Keratinocyte (primary cell): ENCODE data around the gene UBXN2A. TPM values are rescaled to one million over a fixed set of nuclear protein-coding genes. Genes with fewer than 3 reads are reported as not detected.

Source experiments
- DNase-seq: peaks from one replicate; pipeline ENCODE4 v3.0.0-alpha.2; 2011; ENCODE audit warnings: low read depth, missing footprints, low spot score
- FAIRE-seq: peaks from 2 replicates; lab custom pipeline; 2011; peaks lifted over from hg19 to GRCh38; lab: Jason Lieb, UNC
- H2AFZ ChIP-seq: 2 replicates; pipeline ENCODE4 v1.6.0; 2012; ENCODE audit warnings: low read length, control low read depth, inconsistent platforms; ENCODE audit not compliant: control insufficient read depth
- H3K27ac ChIP-seq: 2 replicates; pipeline ENCODE4 v1.5.1; 2011; ENCODE audit warnings: low read length; ENCODE audit not compliant: control insufficient read depth, insufficient read depth
- H3K27me3 ChIP-seq: 3 replicates; pipeline ENCODE4 v1.6.0; 2011; ENCODE audit warnings: low read length; ENCODE audit not compliant: control insufficient read depth, insufficient read depth; ENCODE audit errors: extremely low read depth
- H3K36me3 ChIP-seq, 2 experiments: 2 replicates in 1 of 2; 3 replicates in 1 of 2; pipeline ENCODE4 v1.5.1; 2011; ENCODE audit warnings: low read length in 2 of 2, mild to moderate bottlenecking in 1 of 2; ENCODE audit not compliant: control insufficient read depth in 2 of 2, insufficient read depth in 2 of 2; ENCODE audit errors: extremely low read depth in 1 of 2
- H3K4me1 ChIP-seq: 3 replicates; pipeline ENCODE4 v1.5.1; 2011; ENCODE audit warnings: low read length; ENCODE audit not compliant: control insufficient read depth, insufficient read depth; ENCODE audit errors: extremely low read depth
- H3K4me2 ChIP-seq: 3 replicates; pipeline ENCODE4 v1.6.0; 2011; ENCODE audit warnings: low read depth, low read length; ENCODE audit not compliant: control insufficient read depth, insufficient read depth; ENCODE audit errors: extremely low read depth
- H3K4me3 ChIP-seq, 3 experiments: fragments of 200-600 bp in 1 of 3; sonication (generic) in 1 of 3; 2 replicates in 2 of 3; 3 replicates in 1 of 3; pipeline ENCODE4 v1.5.1; 2011 to 2016; ENCODE audit warnings: low read length in 3 of 3, mild to moderate bottlenecking in 3 of 3, control low read depth in 2 of 3, inconsistent platforms in 1 of 3, low read depth in 1 of 3, mixed read lengths in 1 of 3, mixed run types in 1 of 3, moderate library complexity in 1 of 3; ENCODE audit not compliant: control insufficient read depth in 2 of 3, insufficient read depth in 2 of 3; ENCODE audit errors: extremely low read depth in 1 of 3
- H3K79me2 ChIP-seq: 2 replicates; pipeline ENCODE4 v1.6.0; 2012; ENCODE audit warnings: low read length; ENCODE audit not compliant: control insufficient read depth, insufficient read depth
- H3K9ac ChIP-seq: 3 replicates; pipeline ENCODE4 v1.6.0; 2011; ENCODE audit warnings: low read length; ENCODE audit not compliant: control insufficient read depth, insufficient read depth; ENCODE audit errors: extremely low read depth
- H3K9me1 ChIP-seq: 3 replicates; pipeline ENCODE4 v1.6.0; 2011; ENCODE audit warnings: low read length; ENCODE audit not compliant: control insufficient read depth, insufficient read depth; ENCODE audit errors: extremely low read depth
- H3K9me3 ChIP-seq: 2 replicates; pipeline ENCODE4 v1.5.1; 2012; ENCODE audit warnings: low read depth, low read length; ENCODE audit not compliant: control insufficient read depth
- H4K20me1 ChIP-seq: 3 replicates; pipeline ENCODE4 v1.6.0; 2011; ENCODE audit warnings: low read length; ENCODE audit not compliant: control insufficient read depth, insufficient read depth; ENCODE audit errors: extremely low read depth
- CTCF ChIP-seq, 3 experiments: IDR thresholded peaks in 1 of 3; conservative IDR thresholded peaks in 1 of 3; optimal IDR thresholded peaks in 1 of 3; 2 replicates in 2 of 3; 3 replicates in 1 of 3; pipeline versions ENCODE3 to v1.5.1; 2011; ENCODE audit warnings: low read length in 3 of 3, mild to moderate bottlenecking in 3 of 3, moderate library complexity in 2 of 3, control low read depth in 1 of 3, inconsistent platforms in 1 of 3; ENCODE audit not compliant: insufficient read depth in 2 of 3; ENCODE audit errors: extremely low read depth in 1 of 3
- EZH2 ChIP-seq: IDR thresholded peaks from one replicate; pipeline ENCODE4 v1.6.1; 2012; ENCODE audit warnings: inconsistent platforms, mild to moderate bottlenecking, low read length, moderate library complexity
- dilution Hi-C: fragments of 300-500 bp; cut with MboI; formaldehyde crosslinking; loops from one replicate; pipeline ENCODE4 v1.7.0; 2020; ENCODE audit warnings: low sequenced_read_pairs; ENCODE audit not compliant: extremely low pct_ligation_motif_present
- polyA plus RNA-seq, 5 experiments: library from polyadenylated mRNA; depleted of rRNA in 3 of 5; stranded (reverse) in 3 of 5; stranded (forward) in 1 of 5; unstranded in 1 of 5; fragments of >200 nt; gene quantifications; 1 replicate in 1 of 5; 2 replicates in 3 of 5; 3 replicates in 1 of 5; pipeline versions ENCODE4 v1.2.1 to v1.2.3, GENCODE V29; 2011 to 2012; ENCODE audit warnings: missing spikeins in 2 of 5, low read depth in 1 of 5, low replicate concordance in 1 of 5

UBXN2A gene
- polyA plus RNA-seq, 1 donor (not counting 4 experiments of a cell fraction or from before 2014, with no cell fraction given), result 11.7 TPM

- Histone ChIP-seq H3K27ac (peak overlapping the region; percentile 93), H2AFZ (peak overlapping the region; percentile 74), H3K9ac (peak overlapping the region; percentile 72), H4K20me1 (peaks cover 7% of the 10 kb centered on the region), H3K4me3 (peak overlapping the region in 2 of 3 experiments; percentile 66 to 73), H3K4me1 (peaks cover 26% of the 10 kb centered on the region), H3K9me1 (no peaks in the 10 kb centered on the region), H3K27me3 (no peaks in the 10 kb centered on the region), H3K4me2 (peak overlapping the region; percentile 95), H3K36me3 (no peaks in the 10 kb centered on the region), H3K79me2 (peaks cover 31% of the 10 kb centered on the region), H3K9me3 (no peaks in the 10 kb centered on the region)
- peak; percentile 50 for DNase-seq
- peak; percentile 13 for FAIRE-seq
- dilution Hi-C loops, result no loop called here
- TF ChIP-seq CTCF (optimal IDR thresholded peaks at IDR 0.05 in 1 of 3, IDR thresholded peaks at IDR 0.05 in 1 of 3, conservative IDR thresholded peaks at IDR 0.05 in 1 of 3; ENCODE audit: extremely low read depth in 1 of 3, insufficient read depth in 2 of 3, low read length in 3 of 3) (no peak), EZH2 (no peak)
These were observed 39.5 kb upstream of the UBXN2A start for GRCh38 chr2:23900541-23901322.

- Histone ChIP-seq H3K4me3 (peak overlapping the region in 1 of 3 experiments; percentile 24), H3K4me2 (peak overlapping the region; percentile 55), H3K27me3 (no peaks in the 10 kb centered on the region), H2AFZ (no peak overlapping the region), H3K9ac (peak overlapping the region; percentile 39), H3K79me2 (peaks cover 25% of the 10 kb centered on the region), H3K36me3 (no peaks in the 10 kb centered on the region), H3K4me1 (peaks cover 26% of the 10 kb centered on the region), H3K9me3 (no peaks in the 10 kb centered on the region), H3K27ac (peak overlapping the region; percentile 93), H3K9me1 (no peaks in the 10 kb centered on the region), H4K20me1 (peaks cover 7% of the 10 kb centered on the region)
- DNase-seq (no peak), FAIRE-seq (no peak)
- dilution Hi-C loops, result no loop called here
- TF ChIP-seq CTCF (optimal IDR thresholded peaks at IDR 0.05 in 1 of 3, IDR thresholded peaks at IDR 0.05 in 1 of 3, conservative IDR thresholded peaks at IDR 0.05 in 1 of 3; ENCODE audit: extremely low read depth in 1 of 3, insufficient read depth in 2 of 3, low read length in 3 of 3), result no peak
These were observed 38.1 kb upstream of the UBXN2A start for GRCh38 chr2:23901966-23902846.
